ENCODE results near the gene ZCCHC14. TPM values are rescaled to one million over a fixed set of nuclear protein-coding genes. Genes with fewer than 3 reads are reported as not detected.
A peak's percentile ranks its signal among the peaks of the same experiment; 100 is the strongest.

ZCCHC14 gene
- total RNA-seq, 2 experiments from 2014 or later: 4.6 to 5.9 TPM

GRCh38 chr16:87395181-87395842 is 97.5 kb downstream of the ZCCHC14 start:
- no peaks in the 10 kb centered on the region for H3K9me3 Mint-ChIP-seq
- peaks cover 35% of the 10 kb centered on the region for H3K4me1 Mint-ChIP-seq (ENCODE audit: low read depth)
- POLR2A ChIA-PET: interaction anchor here (1.3 to 3.5 kb wide), 3 partner anchors 10 to 12 kb away, joined by 3 to 34 read pairs (median 7); partner anchors contain the start of gene FBXO31
- ATAC-seq: no peak
- no peak overlapping the region for H3K4me3 Mint-ChIP-seq
- peak overlapping the region; percentile 42 for H3K27ac Mint-ChIP-seq
- TF ChIP-seq CTCF (IDR thresholded peaks at IDR 0.05): no peak
- H3K27me3 Mint-ChIP-seq: no peaks in the 10 kb centered on the region
- intact Hi-C loops (cut with micrococcal nuclease): no loop called here
- CTCF ChIA-PET: interaction anchor here (1.2 to 4.0 kb wide), 9 partner anchors 12 to 240 kb away, joined by 3 to 32 read pairs (median 9); partner anchors contain the start of gene FBXO31
- H3K36me3 Mint-ChIP-seq (ENCODE audit: low read depth): peaks cover 26% of the 10 kb centered on the region
- DNase-seq: no peak

GRCh38 chr16:87393680-87394055 is 99.2 kb downstream of the ZCCHC14 start:
- peaks cover 18% of the 10 kb centered on the region for H3K36me3 Mint-ChIP-seq (ENCODE audit: low read depth)
- peaks cover 43% of the 10 kb centered on the region for H3K4me1 Mint-ChIP-seq (ENCODE audit: low read depth)
- peak overlapping the region; percentile 83 for H3K4me3 Mint-ChIP-seq
- H3K27ac Mint-ChIP-seq: peak overlapping the region; percentile 90
- POLR2A ChIA-PET: interaction anchor here (1.3 to 3.5 kb wide), 4 partner anchors 9 to 77 kb away, joined by 4 to 34 read pairs (median 6); partner anchors contain the start of genes C16orf95 and FBXO31
- H3K9me3 Mint-ChIP-seq: no peaks in the 10 kb centered on the region
- ATAC-seq: no peak
- intact Hi-C loops (cut with micrococcal nuclease): loop anchor here (5.0 kb wide), 1 partner anchor 76 kb away; the partner anchor contains the start of gene C16orf95
- no peak for DNase-seq
- CTCF ChIA-PET: interaction anchor here (0.9 to 4.0 kb wide), 11 partner anchors 9 to 243 kb away, joined by 3 to 32 read pairs (median 9); partner anchors contain the start of genes C16orf95 and FBXO31
- no peaks in the 10 kb centered on the region for H3K27me3 Mint-ChIP-seq
- TF ChIP-seq CTCF (IDR thresholded peaks at IDR 0.05): no peak

- Mint-ChIP-seq H3K36me3 (ENCODE audit: low read depth) (peaks cover 18% of the 10 kb centered on the region), H3K4me1 (ENCODE audit: low read depth) (peaks cover 49% of the 10 kb centered on the region), H3K9me3 (no peaks in the 10 kb centered on the region), H3K4me3 (peak overlapping the region; percentile 83), H3K27ac (peak overlapping the region; percentile 90), H3K27me3 (no peaks in the 10 kb centered on the region)
- DNase-seq (peak; percentile 64), ATAC-seq (no peak)
- ChIA-PET POLR2A (interaction anchor here (0.9 to 3.5 kb wide), 6 partner anchors 9 to 76 kb away, joined by 3 to 34 read pairs (median 4); partner anchors contain the start of genes C16orf95 and FBXO31), CTCF (interaction anchor here (1.1 to 4.0 kb wide), 6 partner anchors 9 to 243 kb away, joined by 3 to 32 read pairs (median 8); partner anchors contain the start of gene FBXO31)
- TF ChIP-seq CTCF (IDR thresholded peaks at IDR 0.05): no peak
- intact Hi-C loops (cut with micrococcal nuclease): loop anchor here (5.0 kb wide), 1 partner anchor 76 kb away; the partner anchor contains the start of gene C16orf95
Measured at GRCh38 chr16:87392821-87393679, 99.8 kb downstream of the ZCCHC14 start.

- DNase-seq (peak; percentile 94), ATAC-seq (peak; percentile 71)
- peak within 1 kb of the TSS; percentile 83 for H3K4me3 Mint-ChIP-seq
Measured at GRCh38 chr16:87391950-87392820, 100.6 kb downstream of the ZCCHC14 start, which contains the start of gene MAP1LC3B. Gene MAP1LC3B (plus strand): TSS chr16:87392336. CDS start chr16:87392428, 92 bp downstream.

More at GRCh38 chr16:87391950-87392820, 100.6 kb downstream of the ZCCHC14 start, which contains the start of gene MAP1LC3B:
- CTCF ChIA-PET: interaction anchor here (1.1 to 4.0 kb wide), 3 partner anchors 9 to 244 kb away, joined by 3 to 32 read pairs (median 9); partner anchors contain the start of gene FBXO31
- Mint-ChIP-seq H3K27me3 (no peaks in the 10 kb centered on the region), H3K9me3 (no peaks in the 10 kb centered on the region), H3K27ac (peak within 1 kb of the TSS; percentile 97), H3K36me3 (ENCODE audit: low read depth) (peaks cover 18% of the 10 kb centered on the region), H3K4me1 (ENCODE audit: low read depth) (peaks cover 55% of the 10 kb centered on the region)
- no peak for TF ChIP-seq CTCF (IDR thresholded peaks at IDR 0.05)
- POLR2A ChIA-PET: interaction anchor here (0.9 to 3.5 kb wide), 5 partner anchors 9 to 75 kb away, joined by 3 to 34 read pairs (median 5); partner anchors contain the start of genes C16orf95 and FBXO31
- intact Hi-C loops (cut with micrococcal nuclease): loop anchor here (5.0 kb wide), 1 partner anchor 75 kb away; the partner anchor contains the start of gene C16orf95

All from activated CD8-positive, alpha-beta T cell treated with anti-CD3 and anti-CD28 coated beads for 36 hours (primary cell).